Measurements from ENCODE around the gene AIFM1.

AIFM1 gene

GRCh38 chrX:130165703-130166502 lies at the start of gene AIFM1:
Gene AIFM1, minus strand, starts transcription at chrX:130165841. Its CDS starts 185 bp downstream, at chrX:130165656.
- peak; percentile 87 for DNase-seq

DNA sequence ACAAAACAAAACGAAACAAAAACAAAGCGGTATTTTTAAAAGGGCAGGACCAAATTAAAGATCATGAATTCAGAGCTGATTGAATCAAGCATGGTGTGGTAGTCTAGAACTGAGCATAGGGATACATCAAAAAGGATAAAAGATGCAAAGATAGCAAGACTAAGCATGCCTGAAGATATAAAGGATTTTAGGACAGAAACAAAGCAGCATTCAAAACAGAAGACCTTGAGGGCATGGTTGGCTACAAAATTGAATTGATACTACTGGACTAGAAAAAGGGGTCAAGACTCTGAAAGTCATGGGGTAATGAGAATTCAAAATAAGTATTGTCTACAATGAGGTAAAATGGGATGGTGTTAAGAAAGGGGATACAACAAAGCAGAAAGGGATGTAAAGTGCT lies 47.7 kb upstream of the AIFM1 start:
- DNase-seq: no peak

- DNase-seq: no peak
These were observed 46.7 kb upstream of the AIFM1 start for GRCh38 chrX:130212371-130212770.

DNA sequence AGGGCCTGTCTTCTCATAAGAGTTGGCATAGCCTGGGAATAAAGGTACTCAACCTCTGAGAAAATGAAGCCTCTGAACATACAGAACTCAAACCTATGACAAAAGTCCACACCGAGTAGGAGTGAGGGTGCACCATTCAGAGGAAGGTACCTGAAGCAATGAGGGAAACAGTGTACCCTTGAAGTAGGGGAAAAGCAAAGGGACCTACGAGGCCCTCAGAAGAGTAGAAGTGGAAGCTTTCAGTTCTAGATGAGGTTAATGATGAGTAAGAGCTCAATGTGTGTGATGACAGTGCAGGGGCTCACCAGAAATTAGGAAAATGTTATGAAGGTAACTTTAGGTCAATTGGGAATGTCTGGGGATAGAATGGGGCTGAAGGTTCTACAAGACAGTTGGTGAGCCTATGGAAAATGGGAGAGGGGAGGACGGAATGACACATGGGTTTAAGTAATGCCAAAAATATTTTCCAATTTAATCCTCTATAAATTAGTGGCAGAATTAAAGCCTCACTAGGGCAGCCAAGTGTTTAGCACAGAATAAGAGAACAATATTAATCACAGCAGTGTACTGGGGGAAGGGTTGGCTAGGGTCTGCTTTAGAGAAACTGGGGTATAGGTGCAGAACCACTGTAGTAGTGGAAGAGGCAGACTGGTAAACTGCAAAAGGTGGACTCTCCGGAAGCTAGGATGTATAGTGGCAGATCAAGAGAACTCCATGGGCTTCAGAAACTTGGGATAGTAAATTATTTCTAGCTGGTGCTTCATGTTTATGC lies 46.0 kb upstream of the AIFM1 start:
- DNase-seq: peak; percentile 13

DNA sequence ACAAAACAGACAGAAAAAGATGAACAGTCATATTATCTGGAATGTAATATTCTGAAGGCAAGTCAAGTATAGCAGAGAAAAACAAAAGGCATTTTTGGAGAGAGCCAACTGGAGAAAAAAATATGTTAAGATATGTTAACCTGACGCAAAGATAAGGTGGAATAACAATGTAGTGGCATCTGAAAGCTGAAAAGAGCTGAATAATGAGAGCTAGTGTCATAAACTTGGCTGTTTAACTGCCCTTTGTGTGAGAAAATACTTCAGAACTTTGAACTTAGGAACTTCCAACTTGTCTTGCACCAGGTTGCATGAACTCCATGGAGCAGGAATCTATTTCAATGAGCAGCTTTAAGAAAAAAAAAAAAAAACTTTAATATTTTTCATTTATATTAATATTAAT lies 39.0 kb upstream of the AIFM1 start:
- no peak for DNase-seq

- DNase-seq: no peak
These were observed 31.8 kb upstream of the AIFM1 start for GRCh38 chrX:130197464-130197863.

DNA sequence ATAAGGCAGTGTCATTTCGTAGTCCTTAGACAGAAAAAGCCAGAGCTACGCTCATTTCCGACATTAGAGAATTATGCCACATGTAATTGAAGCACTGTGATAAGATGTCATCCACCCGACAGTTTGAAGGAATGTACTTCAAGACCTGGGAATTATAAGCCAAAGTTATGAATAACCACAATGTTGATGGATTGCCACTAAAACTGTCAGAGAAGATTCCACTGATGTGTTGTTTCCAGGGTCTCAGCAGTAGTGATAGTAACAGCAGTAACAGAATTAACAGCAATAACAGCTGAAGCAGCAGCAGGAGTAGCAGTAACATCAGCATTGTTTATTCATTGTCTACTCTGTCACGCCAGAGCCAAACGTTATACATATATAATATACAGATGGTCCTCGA lies 30.8 kb upstream of the AIFM1 start:
- no peak for DNase-seq

GRCh38 chrX:130190801-130191200 lies 25.2 kb upstream of the AIFM1 start:
- DNase-seq: no peak

- no peak for DNase-seq
These were observed 21.0 kb upstream of the AIFM1 start for GRCh38 chrX:130186651-130187050.

DNA sequence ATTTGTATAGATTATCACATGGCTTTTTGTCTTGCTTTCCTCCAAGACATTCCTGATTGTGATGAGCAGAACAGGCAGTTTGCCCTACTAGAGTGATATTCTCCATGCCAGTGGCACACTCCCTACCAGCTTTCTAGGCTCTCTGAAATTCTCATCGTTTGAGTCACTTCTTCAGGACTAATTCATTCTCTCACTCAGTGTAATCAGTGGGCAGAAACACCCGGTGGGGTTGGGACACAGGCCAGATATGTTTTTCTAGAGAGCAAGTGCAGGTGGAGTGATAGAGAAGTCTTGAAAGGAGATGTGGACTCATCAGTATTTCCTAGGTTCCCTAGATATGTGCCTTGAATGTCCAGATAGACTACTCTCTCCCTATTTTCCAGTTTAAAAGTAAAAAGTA lies 19.2 kb upstream of the AIFM1 start:
- DNase-seq: no peak

- no peak for DNase-seq
These were observed 18.5 kb upstream of the AIFM1 start for GRCh38 chrX:130184168-130184567.

- DNase-seq: no peak
These were observed 14.1 kb upstream of the AIFM1 start for GRCh38 chrX:130179579-130180215.

DNA sequence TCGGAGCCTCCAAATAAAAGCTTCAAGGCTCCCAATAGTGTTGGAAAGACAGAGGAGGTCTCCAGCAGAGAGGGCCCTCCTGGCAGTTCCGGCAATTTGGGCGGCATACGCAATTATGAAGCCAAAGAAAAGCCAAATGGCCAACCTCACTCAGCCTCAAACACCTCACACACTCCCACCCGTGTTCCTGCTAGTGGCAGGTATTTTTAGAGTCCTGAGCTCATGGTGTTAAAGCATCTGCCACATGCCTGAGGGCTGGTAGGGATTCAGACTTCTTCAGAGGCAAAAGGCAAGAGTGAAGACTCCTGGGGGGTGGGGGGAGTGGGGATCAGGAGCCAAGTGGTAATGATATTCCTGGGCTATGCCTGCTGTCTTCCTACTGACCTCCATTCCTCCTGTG lies 13.5 kb upstream of the AIFM1 start:
- no peak for DNase-seq

GRCh38 chrX:130176942-130177341 lies 11.3 kb upstream of the AIFM1 start:
- no peak for DNase-seq

DNA sequence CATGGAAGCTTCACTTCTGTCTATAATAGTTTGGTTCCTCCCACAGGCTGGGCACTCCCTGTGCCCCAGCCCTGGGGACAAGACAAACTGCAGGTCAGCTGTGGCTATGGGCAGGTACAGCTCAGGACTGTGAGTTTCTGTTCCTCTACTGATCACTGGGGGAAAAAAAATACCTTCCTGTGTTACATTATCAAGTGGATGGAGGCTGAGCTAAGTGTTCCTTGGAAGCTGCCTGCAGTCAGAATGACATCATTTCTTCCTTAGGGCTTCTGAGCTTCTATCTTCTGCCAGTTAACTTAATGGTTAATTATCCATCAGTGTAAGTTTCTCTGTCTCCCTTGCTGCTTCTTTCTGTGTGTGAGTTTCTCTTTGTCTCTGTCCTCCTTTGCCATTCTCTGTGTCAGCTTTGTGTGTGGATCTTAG lies 10.7 kb upstream of the AIFM1 start:
- DNase-seq: no peak

DNA sequence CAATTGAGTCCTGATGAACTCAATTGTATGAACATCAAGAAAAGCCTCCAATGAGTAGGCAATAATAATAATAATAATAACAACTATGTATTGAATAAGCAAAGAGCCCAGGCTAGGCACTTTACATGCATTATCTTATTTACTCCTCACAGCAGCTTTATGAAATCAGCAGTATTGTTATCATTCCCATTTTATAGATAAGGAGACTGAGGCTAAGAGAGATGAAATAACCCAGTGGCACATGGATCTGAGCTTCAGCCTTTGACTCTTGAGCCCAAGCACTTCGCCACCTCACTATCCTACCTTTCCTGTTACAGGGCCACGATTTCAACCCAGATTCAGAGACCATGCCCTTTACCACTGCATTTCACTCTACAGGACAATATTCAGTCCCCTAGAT lies 9.3 kb upstream of the AIFM1 start:
- no peak for DNase-seq

- no peak for DNase-seq
These were observed 8.5 kb upstream of the AIFM1 start for GRCh38 chrX:130174045-130174704.

DNA sequence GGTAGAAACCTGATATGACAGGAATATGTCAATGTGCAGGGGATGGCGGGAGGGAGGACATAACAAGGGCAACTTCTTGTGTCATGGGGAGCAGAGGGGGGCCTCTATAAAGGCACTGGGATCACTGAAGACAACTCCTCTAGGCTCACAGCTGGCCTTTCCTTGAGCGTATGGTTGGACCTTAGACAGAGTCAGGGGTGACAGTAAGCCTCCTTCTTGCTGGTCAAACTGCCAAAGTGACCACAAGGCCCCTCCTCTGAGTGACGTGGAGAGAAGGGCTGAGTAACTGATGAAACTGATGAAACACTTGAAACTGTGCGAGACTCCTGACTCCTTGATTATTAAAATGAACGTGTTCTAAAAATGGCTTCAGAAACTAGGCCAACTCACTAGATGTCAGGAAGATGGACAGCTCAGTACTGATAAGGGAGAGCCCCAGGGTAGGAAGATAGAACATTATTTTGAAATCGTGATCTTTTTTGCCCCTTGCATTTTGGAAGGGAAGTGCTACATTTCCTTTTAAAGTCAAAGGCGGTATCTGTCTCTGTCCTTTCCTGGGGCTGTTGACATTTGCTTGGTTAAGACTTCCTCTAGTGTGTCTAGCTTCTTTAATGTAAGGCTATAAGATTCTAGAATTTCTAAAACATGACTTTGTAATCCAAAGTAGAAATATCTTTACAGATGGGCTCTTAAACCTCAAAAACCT lies 7.7 kb upstream of the AIFM1 start:
- peak; percentile 54 for DNase-seq

DNA sequence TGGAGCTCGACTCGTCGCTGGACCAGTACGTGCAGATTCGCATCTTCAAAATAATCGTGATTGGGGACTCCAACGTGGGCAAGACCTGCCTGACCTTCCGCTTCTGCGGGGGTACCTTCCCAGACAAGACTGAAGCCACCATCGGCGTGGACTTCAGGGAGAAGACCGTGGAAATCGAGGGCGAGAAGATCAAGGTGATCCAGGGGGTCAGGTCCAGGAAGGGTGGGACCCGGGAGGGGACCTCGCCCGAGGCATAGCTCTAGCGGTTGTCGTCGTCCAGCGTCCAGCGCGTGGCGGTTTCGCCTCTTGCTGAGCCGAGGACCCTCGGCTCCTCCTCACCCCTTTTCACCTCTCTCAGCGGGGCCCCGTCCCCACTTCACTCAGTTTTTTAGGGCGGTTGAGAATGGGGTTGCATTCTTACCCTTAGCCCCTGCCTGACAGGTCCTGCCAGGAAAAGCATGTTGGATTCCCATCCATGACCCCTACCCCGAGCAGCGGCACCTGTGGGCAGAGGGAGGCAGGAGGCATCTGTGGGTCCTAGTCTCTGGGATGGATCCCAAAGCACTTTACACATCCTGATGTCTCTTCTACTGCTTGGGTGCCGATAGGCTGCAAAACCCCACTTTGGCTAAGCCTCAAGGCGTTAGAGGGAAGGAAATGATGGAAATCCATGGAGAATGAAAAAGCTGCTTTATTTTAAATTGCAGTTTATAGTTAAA lies 6.6 kb upstream of the AIFM1 start:
- DNase-seq: no peak

GRCh38 chrX:130171446-130172126 lies 5.9 kb upstream of the AIFM1 start, which contains the start of gene RAB33A:
Gene RAB33A, plus strand, starts transcription at chrX:130171962. Its CDS starts 101 bp downstream, at chrX:130172063.
- peak; percentile 30 for DNase-seq

All from stimulated activated CD4-positive, alpha-beta T cell treated with anti-CD3 and anti-CD28 coated beads, Interleukin-1b, Interleukin-23, amount 100 ng/mL, for 48 hours (primary cell).